SK-N-MC (cell line): ENCODE results near the gene ZDHHC11B.
"Not testable (repeated sequence)": the region's sequence is repeated elsewhere in the genome, so short reads cannot be mapped to it uniquely, and the experiment has no call there.

Source experiments
- EZH2 ChIP-seq: fragments of 200-600 bp; sonication (generic); IDR thresholded peaks from one replicate; pipeline ENCODE4 v1.6.1; 2017; ENCODE audit warnings: antibody characterized with exemption
- POLR2AphosphoS5 ChIP-seq: IDR thresholded peaks from 2 replicates; pipeline ENCODE4 v1.6.1; 2012; ENCODE audit warnings: mild to moderate bottlenecking, low read depth, low read length, borderline replicate concordance

DNA sequence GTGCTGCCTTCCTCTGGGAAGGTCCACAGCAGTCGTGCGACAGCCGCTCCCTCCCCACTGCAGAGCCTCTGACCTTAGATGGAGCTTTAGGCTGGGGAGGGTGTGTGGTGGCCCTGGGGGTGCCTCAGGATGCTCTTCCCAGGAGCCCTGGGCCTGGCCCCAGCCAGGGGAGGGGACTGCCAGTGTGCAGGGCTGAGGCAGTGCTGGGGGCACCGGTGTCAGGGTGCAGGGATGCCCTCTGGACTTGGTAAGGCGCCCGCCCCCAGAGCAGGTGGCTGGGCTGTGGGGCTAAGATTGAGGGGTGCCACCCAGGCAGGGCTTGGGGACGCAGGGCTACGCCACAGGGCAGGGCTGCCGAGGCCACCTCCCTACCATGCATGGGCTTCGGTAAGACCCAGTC, 13.9 kb downstream of the ZDHHC11B start:
- TF ChIP-seq POLR2AphosphoS5, EZH2: not testable (repeated sequence)
